Thyroid gland (tissue), 4 donors: ENCODE measurements around the gene CEMIP2.

ENCODE experiments used
- POLR2A ChIP-seq, 2 donors: fragments of 450-650 bp; IDR thresholded peaks; one replicate each; pipeline ENCODE4 v1.6.1; 2017; ENCODE audit warnings: antibody characterized with exemption in 2 of 2, mild to moderate bottlenecking in 2 of 2, moderate library complexity in 1 of 2
- TF ChIP-seq, protein P1 (sequence below), 6 experiments: fragments of 200-600 bp in 3 of 6; fragments of 450-650 bp in 3 of 6; sonication (generic) in 3 of 6; IDR thresholded peaks; one replicate each; pipeline ENCODE4 v1.5.1; 2016 to 2019; ENCODE audit warnings: antibody characterized with exemption in 6 of 6, mild to moderate bottlenecking in 2 of 6, inconsistent platforms in 1 of 6, moderate library complexity in 1 of 6

DNA sequence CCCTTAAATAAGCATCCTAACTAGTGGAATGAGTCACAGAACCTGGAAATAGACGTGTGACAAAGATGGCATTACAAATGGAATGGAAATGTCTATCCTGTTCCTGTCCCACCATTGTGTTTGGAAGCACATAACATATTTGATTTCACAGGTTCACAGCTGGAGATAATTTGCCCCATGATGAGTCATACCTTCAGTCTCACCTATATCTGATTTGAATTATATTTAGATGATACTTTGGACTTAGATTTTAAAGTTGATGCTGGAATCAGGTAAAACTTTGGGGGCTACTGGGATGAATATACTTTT is 92.5 kb downstream of the CEMIP2 start:
- TF ChIP-seq, protein P1, sequence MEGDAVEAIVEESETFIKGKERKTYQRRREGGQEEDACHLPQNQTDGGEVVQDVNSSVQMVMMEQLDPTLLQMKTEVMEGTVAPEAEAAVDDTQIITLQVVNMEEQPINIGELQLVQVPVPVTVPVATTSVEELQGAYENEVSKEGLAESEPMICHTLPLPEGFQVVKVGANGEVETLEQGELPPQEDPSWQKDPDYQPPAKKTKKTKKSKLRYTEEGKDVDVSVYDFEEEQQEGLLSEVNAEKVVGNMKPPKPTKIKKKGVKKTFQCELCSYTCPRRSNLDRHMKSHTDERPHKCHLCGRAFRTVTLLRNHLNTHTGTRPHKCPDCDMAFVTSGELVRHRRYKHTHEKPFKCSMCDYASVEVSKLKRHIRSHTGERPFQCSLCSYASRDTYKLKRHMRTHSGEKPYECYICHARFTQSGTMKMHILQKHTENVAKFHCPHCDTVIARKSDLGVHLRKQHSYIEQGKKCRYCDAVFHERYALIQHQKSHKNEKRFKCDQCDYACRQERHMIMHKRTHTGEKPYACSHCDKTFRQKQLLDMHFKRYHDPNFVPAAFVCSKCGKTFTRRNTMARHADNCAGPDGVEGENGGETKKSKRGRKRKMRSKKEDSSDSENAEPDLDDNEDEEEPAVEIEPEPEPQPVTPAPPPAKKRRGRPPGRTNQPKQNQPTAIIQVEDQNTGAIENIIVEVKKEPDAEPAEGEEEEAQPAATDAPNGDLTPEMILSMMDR (IDR thresholded peaks at IDR 0.05), result no peak
- TF ChIP-seq POLR2A (IDR thresholded peaks at IDR 0.05), result no peak
